A673 (cell line): ENCODE measurements around the gene TEX2. TPM values are rescaled to one million over a fixed set of nuclear protein-coding genes. Genes with fewer than 3 reads are reported as not detected.

Experiments used
- BruUV-seq: library from RNA; stranded (reverse); fragments of 400-500 nt; replicated peaks from 2 replicates; lab custom pipeline; 2021; lab: Mats Ljungman, UMichigan
- CTCF ChIA-PET: fragments of 300-600 bp; sonication (Branson Sonifier 250); formaldehyde crosslinking; loops from one replicate; lab custom pipeline; 2022; ENCODE audit warnings: antibody characterized with exemption; lab: Charles Lee
- POLR2A ChIA-PET: fragments of 300-600 bp; sonication (Branson Sonifier 250); formaldehyde crosslinking; loops from one replicate; lab custom pipeline; 2022; ENCODE audit warnings: antibody characterized with exemption; ENCODE audit not compliant: low non-redundant PET; lab: Charles Lee
- DNase-seq: peaks from one replicate; pipeline ENCODE4 v3.0.0-alpha.2; 2015; ENCODE audit warnings: low spot score
- H3K27ac ChIP-seq: fragments of 200-600 bp; sonication (generic); 2 replicates; pipeline ENCODE4 v1.5.1; 2016; ENCODE audit warnings: mixed run types, low read depth, mild to moderate bottlenecking, mixed read lengths, antibody characterized with exemption, low read length; ENCODE audit not compliant: poor library complexity, severe bottlenecking
- H3K27me3 ChIP-seq: fragments of 200-600 bp; sonication (generic); replicated peaks from 2 replicates; pipeline ENCODE4 v1.6.1; 2017; ENCODE audit warnings: mixed run types, low read depth, mild to moderate bottlenecking, mixed read lengths, antibody characterized with exemption, low read length; ENCODE audit not compliant: insufficient read depth, poor library complexity
- H3K36me3 ChIP-seq: fragments of 200-600 bp; sonication (generic); 2 replicates; pipeline ENCODE4 v1.6.1; 2016; ENCODE audit warnings: mixed run types, mild to moderate bottlenecking, mixed read lengths, antibody characterized with exemption, low read length; ENCODE audit not compliant: insufficient read depth, poor library complexity, severe bottlenecking
- H3K4me1 ChIP-seq: fragments of 200-600 bp; sonication (generic); 2 replicates; pipeline ENCODE4 v1.6.1; 2017; ENCODE audit warnings: mixed run types, mild to moderate bottlenecking, mixed read lengths, antibody characterized with exemption, low read length; ENCODE audit not compliant: insufficient read depth, poor library complexity, severe bottlenecking
- H3K4me3 ChIP-seq: fragments of 200-600 bp; sonication (generic); 2 replicates; pipeline ENCODE4 v1.5.1; 2016; ENCODE audit warnings: low read depth, mixed run types, mild to moderate bottlenecking, mixed read lengths, low read length; ENCODE audit not compliant: poor library complexity, severe bottlenecking
- H3K9me3 ChIP-seq: fragments of 200-600 bp; sonication (generic); 2 replicates; pipeline ENCODE4 v1.6.1; 2016; ENCODE audit warnings: mixed run types, low read depth, mild to moderate bottlenecking, mixed read lengths, antibody characterized with exemption, low read length; ENCODE audit not compliant: poor library complexity, severe bottlenecking
- CTCF ChIP-seq: fragments of 300-800, 200-600 bp; sonication (generic); conservative IDR thresholded peaks from 2 replicates; pipeline ENCODE4 v1.5.1; 2017; ENCODE audit warnings: low read depth, mild to moderate bottlenecking, antibody characterized with exemption, low read length, moderate library complexity, mixed read lengths
- EZH2 ChIP-seq: fragments of 200-600 bp; sonication (generic); IDR thresholded peaks from 2 replicates; pipeline ENCODE4 v1.6.1; 2017; ENCODE audit warnings: borderline replicate concordance, low read depth, mild to moderate bottlenecking, mixed read lengths, antibody characterized with exemption, low read length; ENCODE audit not compliant: poor library complexity, severe bottlenecking
- intact Hi-C: fragments of 100-400 bp; cut with micrococcal nuclease; formaldehyde crosslinking; loops from one replicate; pipeline ENCODE4 v1.10.0; 2022; ENCODE audit not compliant: unreplicated experiment
- total RNA-seq: library from RNA; stranded (reverse); gene quantifications from 2 replicates; pipeline ENCODE4 v1.2.3, GENCODE V29; 2021

The TEX2 gene
- total RNA-seq, 1 experiment from 2014 or later: 16.1 TPM

GRCh38 chr17:64185101-64185500, 78.0 kb downstream of the TEX2 start:
- ChIA-PET CTCF (no interaction called here), POLR2A (no interaction called here)
- Histone ChIP-seq H3K4me1 (no peaks in the 10 kb centered on the region), H3K9me3 (no peaks in the 10 kb centered on the region), H3K27ac (no peak overlapping the region), H3K4me3 (no peak overlapping the region), H3K36me3 (no peaks in the 10 kb centered on the region), H3K27me3 (no peaks in the 10 kb centered on the region)
- intact Hi-C loops: no loop called here
- BruUV-seq: no TSS peak
- no peak for TF ChIP-seq CTCF
- TF ChIP-seq EZH2: no peak
- no peak for DNase-seq

- Histone ChIP-seq H3K27me3 (no peaks in the 10 kb centered on the region), H3K9me3 (no peaks in the 10 kb centered on the region), H3K27ac (no peak overlapping the region), H3K36me3 (no peaks in the 10 kb centered on the region), H3K4me3 (no peak overlapping the region), H3K4me1 (no peaks in the 10 kb centered on the region)
- TF ChIP-seq CTCF (no peak), EZH2 (no peak)
- DNase-seq: no peak
- no TSS peak for BruUV-seq
- intact Hi-C loops: no loop called here
- POLR2A ChIA-PET: no interaction called here
- CTCF ChIA-PET: no interaction called here
Measured at GRCh38 chr17:64183815-64184214, 79.2 kb downstream of the TEX2 start.

GRCh38 chr17:64182325-64183012, 80.6 kb downstream of the TEX2 start:
- CTCF ChIA-PET: no interaction called here
- Histone ChIP-seq H3K4me3 (no peak overlapping the region), H3K4me1 (no peaks in the 10 kb centered on the region), H3K27ac (no peak overlapping the region), H3K9me3 (no peaks in the 10 kb centered on the region), H3K27me3 (no peaks in the 10 kb centered on the region), H3K36me3 (no peaks in the 10 kb centered on the region)
- TF ChIP-seq CTCF (no peak), EZH2 (no peak)
- intact Hi-C loops: no loop called here
- BruUV-seq: no TSS peak
- POLR2A ChIA-PET: interaction anchor here (0.6 to 0.7 kb wide), 2 partner anchors 37 to 118 kb away, joined by 3 to 17 read pairs; no protein-coding TSS in a partner anchor
- DNase-seq: no peak
